ELR (cell line): Measurements from ENCODE around the gene TENM4.
"Not testable (repeated sequence)": the region's sequence is repeated elsewhere in the genome, so short reads cannot be mapped to it uniquely, and the experiment has no call there.

Experiments
- DNase-seq: peaks from one replicate; pipeline ENCODE4 v3.0.0-alpha.2; 2015; ENCODE audit warnings: low read depth

The TENM4 gene

GRCh38 chr11:78840623-78841022 lies 600.2 kb downstream of the TENM4 start:
- no peak for DNase-seq

DNA sequence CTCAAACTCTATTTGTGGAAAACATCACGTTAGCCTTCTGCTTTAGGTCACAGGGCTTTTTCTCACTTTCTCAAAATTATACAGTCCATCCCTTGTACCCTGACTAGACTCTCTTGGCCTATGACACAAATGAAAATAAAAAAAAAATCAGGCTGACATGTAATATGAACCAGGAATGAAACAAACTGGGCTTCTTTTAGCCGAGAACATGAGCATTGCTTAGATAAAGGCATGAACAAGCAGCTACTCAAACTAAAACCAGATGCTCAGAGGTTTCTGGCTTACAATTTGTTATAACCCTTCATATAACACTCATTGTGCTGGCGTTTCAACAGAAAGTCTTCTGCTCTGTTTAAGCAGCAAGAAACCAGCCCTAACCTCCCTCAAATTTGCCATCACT lies 600.6 kb downstream of the TENM4 start:
- no peak for DNase-seq

- no peak for DNase-seq
Observed at GRCh38 chr11:78838417-78838816, 602.4 kb downstream of the TENM4 start.

GRCh38 chr11:78835646-78836045 lies 605.2 kb downstream of the TENM4 start:
- no peak for DNase-seq

- no peak for DNase-seq
Observed at GRCh38 chr11:78834886-78835285, 605.9 kb downstream of the TENM4 start.

DNA sequence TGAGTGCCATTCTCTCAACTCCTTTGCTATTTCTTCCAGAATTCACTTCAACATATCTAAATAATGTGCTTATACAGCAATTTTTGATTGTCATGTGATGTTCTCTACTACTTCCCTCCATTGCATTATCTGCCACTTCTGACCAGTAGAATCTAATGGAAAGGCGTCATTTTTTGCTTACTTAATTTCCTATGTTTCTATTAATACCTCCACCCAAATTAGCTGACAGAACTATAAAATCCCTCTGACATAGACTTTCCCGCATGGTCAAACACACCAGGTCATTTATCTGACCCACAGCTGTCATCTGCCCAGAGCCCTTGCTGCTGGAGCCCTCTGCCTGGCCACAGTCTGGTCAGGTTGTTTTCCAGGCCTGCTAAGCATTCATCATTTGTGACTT lies 607.6 kb downstream of the TENM4 start:
- no peak for DNase-seq

DNA sequence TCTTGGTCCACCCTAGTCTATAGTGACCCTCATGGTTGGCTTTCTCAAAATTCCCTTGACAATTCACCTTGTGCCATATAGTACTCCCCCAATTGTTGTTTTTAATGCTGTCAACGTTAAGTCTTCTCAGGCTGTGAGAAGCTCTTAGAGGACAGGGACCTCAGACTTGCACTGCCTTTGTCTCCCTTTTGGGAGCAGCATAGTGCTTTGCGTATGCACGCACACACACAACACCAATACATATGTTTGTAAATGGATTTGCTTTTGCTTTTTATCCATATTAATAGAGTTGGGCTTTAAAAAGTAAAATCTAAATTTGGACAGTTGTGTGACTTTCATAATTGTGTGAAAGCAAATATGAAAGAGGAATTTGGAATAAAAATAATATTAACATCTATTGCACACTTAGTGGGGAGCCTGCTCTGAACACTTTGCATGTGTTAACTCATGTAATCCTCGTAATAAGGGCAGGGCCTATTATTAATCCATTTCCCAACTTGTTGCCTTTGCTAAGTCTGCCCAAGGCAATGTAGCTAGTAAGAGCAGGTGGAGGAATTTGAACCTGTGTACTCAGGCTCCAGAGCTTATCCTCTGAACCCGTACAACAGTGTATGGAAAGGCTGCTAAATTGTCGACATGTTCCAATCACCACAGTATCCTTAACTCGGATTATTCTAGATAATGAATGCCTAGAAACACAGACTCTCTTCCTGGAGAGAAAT lies 608.4 kb downstream of the TENM4 start:
- no peak for DNase-seq

- no peak for DNase-seq
Observed at GRCh38 chr11:78831571-78831970, 609.3 kb downstream of the TENM4 start.

- DNase-seq, result no peak
Observed at GRCh38 chr11:78830277-78830819, 610.5 kb downstream of the TENM4 start.

DNA sequence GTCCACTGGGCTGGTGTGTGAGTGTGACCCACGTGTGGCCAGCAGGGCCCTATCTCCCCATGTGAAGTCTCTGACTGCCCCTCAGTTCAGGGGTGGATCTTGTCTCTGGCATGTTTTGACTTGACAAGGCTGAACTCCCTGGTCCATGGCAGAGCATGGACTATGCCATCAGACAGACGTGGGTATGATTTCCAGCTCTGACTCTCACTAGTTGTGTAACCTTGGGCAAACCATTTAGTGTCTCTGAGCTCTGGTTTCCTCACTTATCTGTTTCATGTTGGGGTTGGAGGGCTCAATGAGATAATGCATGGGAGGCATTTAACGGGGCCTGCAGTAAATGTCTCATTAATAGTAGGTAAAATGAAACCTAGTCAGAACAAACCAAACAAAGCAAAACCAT lies 611.7 kb downstream of the TENM4 start:
- no peak for DNase-seq

- no peak for DNase-seq
Observed at GRCh38 chr11:78828676-78829075, 612.2 kb downstream of the TENM4 start.

DNA sequence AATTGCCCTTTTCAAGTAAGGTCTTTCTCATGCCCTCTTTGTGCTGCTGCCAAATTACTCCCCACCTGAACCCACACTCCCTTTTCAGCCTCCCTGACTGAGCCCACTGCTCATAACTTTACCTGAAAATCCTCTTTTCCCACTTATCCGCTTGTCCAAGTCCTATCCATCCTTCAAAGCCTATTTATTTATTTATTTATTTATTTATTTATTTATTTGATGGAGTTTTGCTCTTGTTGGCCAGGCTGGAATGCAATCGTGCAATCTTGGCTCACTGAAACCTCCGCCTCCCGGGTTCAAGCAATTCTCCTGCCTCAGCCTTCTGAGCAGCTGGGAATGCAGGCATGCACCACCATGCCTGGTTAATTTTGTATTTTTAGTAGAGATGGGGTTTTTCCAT lies 613.5 kb downstream of the TENM4 start:
- not testable (repeated sequence) for DNase-seq

- DNase-seq, result no peak
Observed at GRCh38 chr11:78825591-78826020, 615.2 kb downstream of the TENM4 start.

- DNase-seq, result no peak
Observed at GRCh38 chr11:78823588-78823987, 617.2 kb downstream of the TENM4 start.

DNA sequence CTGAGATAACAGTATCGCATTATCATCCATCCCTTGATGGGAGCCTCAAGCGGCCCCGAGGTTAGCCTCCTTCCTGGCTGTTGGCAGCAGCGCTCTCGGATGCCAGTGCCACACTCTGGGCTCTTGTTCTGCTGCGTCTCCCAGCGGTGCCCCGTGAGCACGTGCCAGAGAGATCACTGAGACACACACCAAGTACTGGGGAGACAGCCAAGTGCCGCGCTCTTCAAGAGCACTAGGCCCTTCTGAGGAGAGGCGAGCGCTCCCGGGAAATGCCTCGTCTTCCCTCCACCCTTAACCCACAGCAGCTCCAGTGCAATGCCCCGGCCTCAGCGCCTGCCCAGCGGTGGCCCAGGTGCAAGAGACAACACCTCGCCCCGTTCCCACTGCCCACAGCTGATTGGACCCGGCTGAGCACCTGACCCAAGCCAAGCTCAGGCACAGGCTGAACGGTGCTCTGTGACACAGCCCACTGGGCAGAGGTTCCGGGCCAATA lies 617.9 kb downstream of the TENM4 start:
- DNase-seq, result no peak

DNA sequence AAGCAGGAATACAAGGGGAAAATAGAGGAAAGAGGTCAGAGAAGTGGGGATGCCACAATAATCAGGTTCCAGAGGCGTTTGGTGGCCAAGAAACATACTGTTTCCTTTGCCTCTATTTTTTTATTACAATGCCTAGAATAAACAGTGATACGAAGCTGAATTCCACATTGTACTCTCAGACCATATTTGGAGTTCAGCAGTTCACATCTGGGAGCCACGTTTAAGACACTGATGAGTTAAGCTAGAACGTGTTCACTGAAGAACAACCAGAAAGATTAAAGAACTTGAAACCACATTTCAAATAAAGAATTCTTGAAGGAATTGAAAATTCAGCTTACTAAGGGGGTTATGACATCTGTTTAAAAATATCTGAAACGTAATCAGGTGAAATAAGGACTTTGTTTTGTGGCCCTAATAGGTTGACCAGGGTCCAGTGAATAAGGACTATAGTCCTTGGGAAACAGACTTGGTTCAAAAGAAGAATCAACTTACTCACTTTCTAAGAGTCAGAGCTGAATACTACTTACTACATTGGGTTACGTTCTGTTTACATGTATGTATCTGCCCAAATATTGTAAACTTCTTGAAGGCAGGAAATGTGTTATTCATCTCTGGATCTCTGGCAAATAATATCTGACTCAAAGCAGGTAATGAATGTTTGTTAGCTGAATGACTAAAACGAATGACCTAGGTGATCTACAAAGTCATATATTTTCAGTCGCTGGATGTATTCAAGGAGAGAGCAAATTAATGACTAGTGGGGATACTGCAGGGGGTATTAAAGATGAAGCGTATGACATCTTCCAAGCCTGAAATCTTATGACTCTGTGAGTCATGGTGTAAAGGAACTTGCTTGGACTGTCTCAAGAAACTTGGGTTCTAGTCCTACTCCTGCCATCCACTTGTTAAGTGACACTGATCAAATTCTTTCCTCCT lies 619.2 kb downstream of the TENM4 start:
- DNase-seq, result no peak

DNA sequence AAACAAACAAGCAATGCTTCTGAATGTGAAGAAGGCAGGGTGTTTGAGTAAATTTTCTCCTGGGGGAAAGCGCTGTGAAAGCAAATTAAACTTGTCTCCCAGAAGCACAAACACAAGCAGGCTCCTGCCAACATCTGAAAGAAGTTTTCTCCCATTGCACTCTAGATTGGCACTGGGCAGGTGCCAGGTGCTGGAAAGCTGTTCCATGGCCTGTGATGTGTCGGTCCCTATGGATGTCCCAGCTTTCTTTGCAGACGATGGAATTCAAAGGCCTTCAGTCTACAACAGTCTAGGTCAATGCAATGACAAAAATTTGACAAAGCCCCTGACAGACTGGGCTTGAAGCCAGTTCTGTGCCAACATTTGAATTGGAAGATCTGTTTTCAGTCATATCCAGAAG lies 620.1 kb downstream of the TENM4 start:
- DNase-seq, result no peak

GRCh38 chr11:78818201-78818600 lies 622.6 kb downstream of the TENM4 start:
- no peak for DNase-seq

GRCh38 chr11:78815831-78816230 lies 625.0 kb downstream of the TENM4 start:
- no peak for DNase-seq

GRCh38 chr11:78812513-78813293 lies 628.1 kb downstream of the TENM4 start:
- DNase-seq, result no peak

DNA sequence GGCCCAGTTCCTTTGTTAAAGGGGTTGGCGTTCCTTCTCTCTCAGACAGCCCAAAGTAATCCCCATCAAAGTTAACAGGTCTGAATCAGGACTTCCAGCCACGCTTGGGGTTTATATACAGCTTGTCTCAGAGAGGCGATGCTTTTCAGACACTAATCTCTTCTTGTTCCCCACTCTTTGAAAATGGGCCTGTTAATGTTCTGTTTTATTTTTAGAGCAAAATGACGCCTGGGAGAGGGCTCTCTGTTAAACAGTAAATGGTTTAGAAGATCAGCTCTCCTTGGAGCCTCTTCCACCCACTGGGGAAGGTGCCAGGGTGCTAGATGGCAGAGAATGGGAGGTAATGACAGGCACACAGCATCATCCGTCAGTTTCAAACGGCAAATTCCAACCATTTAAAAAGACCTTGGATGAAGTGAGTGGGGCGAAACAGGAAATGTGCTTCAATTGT lies 630.2 kb downstream of the TENM4 start:
- DNase-seq, result no peak
